MCF 10A (cell line): ENCODE results near the gene TM9SF4. TPM values are rescaled to one million over a fixed set of nuclear protein-coding genes. Genes with fewer than 3 reads are reported as not detected.

Experiments
- BruUV-seq: library from RNA; stranded (reverse); fragments of 400-500 nt; replicated peaks from 2 replicates; lab custom pipeline; 2021; lab: Mats Ljungman, UMichigan
- CTCF ChIA-PET: fragments of 300-600 bp; sonication (Branson Sonifier 250); formaldehyde crosslinking; extraction: SDS; loops from one replicate; lab custom pipeline; 2021; ENCODE audit warnings: antibody characterized with exemption, inconsistent platforms; lab: Yijun Ruan, JAX
- POLR2A ChIA-PET: fragments of 300-600, 350-650 bp; sonication (Branson Sonifier 250); formaldehyde crosslinking; extraction: SDS; loops from one replicate; lab custom pipeline; 2020; ENCODE audit warnings: antibody characterized with exemption, inconsistent platforms; lab: Yijun Ruan, JAX
- DNase-seq: peaks from one replicate; pipeline ENCODE4 v3.0.0-alpha.2; 2018; ENCODE audit not compliant: unreplicated experiment
- H3K27ac Mint-ChIP-seq: one replicate; pipeline ENCODE4 v1.8.0; 2022; ENCODE audit warnings: mild to moderate bottlenecking, low read depth, mixed read lengths; ENCODE audit not compliant: unreplicated experiment
- H3K27me3 Mint-ChIP-seq: one replicate; pipeline ENCODE4 v1.8.0; 2022; ENCODE audit warnings: mixed read lengths; ENCODE audit not compliant: insufficient read depth, unreplicated experiment
- H3K36me3 Mint-ChIP-seq: one replicate; pipeline ENCODE4 v1.8.0; 2022; ENCODE audit warnings: mild to moderate bottlenecking, moderate library complexity, mixed read lengths; ENCODE audit not compliant: insufficient read depth, unreplicated experiment
- H3K4me1 Mint-ChIP-seq: one replicate; pipeline ENCODE4 v1.8.0; 2022; ENCODE audit warnings: mixed read lengths; ENCODE audit not compliant: insufficient read depth, unreplicated experiment
- H3K4me3 Mint-ChIP-seq: one replicate; pipeline ENCODE4 v1.8.0; 2022; ENCODE audit warnings: mild to moderate bottlenecking, moderate library complexity, mixed read lengths; ENCODE audit not compliant: unreplicated experiment
- H3K9me3 Mint-ChIP-seq: one replicate; pipeline ENCODE4 v1.8.0; 2022; ENCODE audit warnings: mixed read lengths; ENCODE audit not compliant: unreplicated experiment
- intact Hi-C: fragments of 100-400 bp; cut with micrococcal nuclease; formaldehyde crosslinking; loops from 2 replicates; pipeline ENCODE4 v1.14.1; 2022
- total RNA-seq: library from RNA; stranded (reverse); gene quantifications from 2 replicates; pipeline ENCODE4 v1.2.3, GENCODE V29; 2022
- TF ChIP-seq, protein P1 (sequence below): fragments of 200-600 bp; IDR thresholded peaks from one replicate; pipeline ENCODE4 v1.8.0; 2022; ENCODE audit warnings: antibody characterized with exemption, mild to moderate bottlenecking; ENCODE audit not compliant: unreplicated experiment

Gene TM9SF4
- total RNA-seq, 1 experiment from 2014 or later: 52.3 TPM

DNA sequence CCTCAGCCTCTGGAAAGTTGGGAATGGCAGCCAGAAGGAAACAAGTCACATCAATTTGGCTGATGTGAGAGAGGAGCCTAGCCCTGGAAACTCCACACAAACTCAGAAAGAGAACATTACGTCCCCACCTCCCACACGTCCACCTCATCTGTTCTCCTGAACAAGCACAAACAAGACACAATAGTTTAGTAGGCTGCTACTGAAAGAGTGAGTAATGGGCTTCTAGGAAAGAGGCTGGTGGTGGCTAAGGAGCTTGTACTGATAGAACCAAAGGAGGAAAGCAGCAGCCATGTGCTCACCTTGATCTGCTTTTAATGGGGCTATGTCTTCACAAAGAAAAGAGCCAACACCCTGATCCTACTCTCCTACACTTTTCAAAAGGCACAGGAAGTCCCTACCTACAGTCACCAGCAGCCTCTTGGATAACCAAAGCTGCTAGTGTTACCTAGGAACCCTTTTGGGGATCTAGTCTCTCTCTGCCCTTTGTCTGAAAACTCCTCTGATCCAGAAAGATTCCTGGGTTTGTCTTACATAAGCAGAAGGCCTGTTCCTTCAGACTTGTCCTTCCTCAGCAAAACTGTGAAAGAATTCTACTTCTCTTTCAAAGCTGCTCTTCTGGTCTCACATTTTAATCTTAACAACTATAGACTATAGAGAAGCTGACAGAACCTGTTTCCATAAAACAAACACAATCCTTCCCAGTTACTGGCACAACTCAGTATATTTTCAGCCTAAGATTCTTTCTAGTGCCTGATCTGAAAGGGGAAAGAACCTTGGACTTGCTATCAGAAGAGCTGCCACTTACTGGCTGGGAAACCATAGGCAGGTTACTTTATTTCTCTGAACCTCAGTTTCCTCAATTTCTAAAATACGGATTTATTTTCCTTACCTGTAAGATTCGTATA, 94.9 kb downstream of the TM9SF4 start:
- TSS peak; percentile 50 for BruUV-seq
- Mint-ChIP-seq H3K27me3 (no peaks in the 10 kb centered on the region), H3K4me1 (peaks cover 60% of the 10 kb centered on the region), H3K27ac (peak overlapping the region; percentile 100), H3K36me3 (peaks cover 42% of the 10 kb centered on the region), H3K4me3 (peak overlapping the region; percentile 100), H3K9me3 (no peaks in the 10 kb centered on the region)
- CTCF ChIA-PET: interaction anchor here (1.0 kb wide), 1 partner anchor 32 kb away, joined by 3 read pairs; no protein-coding TSS in a partner anchor
- intact Hi-C loops: loop anchor here (5.0 kb wide), 3 partner anchors 153 to 382 kb away; partner anchors contain the start of gene ASXL1
- TF ChIP-seq, protein P1, sequence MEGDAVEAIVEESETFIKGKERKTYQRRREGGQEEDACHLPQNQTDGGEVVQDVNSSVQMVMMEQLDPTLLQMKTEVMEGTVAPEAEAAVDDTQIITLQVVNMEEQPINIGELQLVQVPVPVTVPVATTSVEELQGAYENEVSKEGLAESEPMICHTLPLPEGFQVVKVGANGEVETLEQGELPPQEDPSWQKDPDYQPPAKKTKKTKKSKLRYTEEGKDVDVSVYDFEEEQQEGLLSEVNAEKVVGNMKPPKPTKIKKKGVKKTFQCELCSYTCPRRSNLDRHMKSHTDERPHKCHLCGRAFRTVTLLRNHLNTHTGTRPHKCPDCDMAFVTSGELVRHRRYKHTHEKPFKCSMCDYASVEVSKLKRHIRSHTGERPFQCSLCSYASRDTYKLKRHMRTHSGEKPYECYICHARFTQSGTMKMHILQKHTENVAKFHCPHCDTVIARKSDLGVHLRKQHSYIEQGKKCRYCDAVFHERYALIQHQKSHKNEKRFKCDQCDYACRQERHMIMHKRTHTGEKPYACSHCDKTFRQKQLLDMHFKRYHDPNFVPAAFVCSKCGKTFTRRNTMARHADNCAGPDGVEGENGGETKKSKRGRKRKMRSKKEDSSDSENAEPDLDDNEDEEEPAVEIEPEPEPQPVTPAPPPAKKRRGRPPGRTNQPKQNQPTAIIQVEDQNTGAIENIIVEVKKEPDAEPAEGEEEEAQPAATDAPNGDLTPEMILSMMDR: no peak
- DNase-seq: peak; percentile 66
- POLR2A ChIA-PET: interaction anchor here (0.6 to 3.2 kb wide), 16 partner anchors 11 to 448 kb away, joined by 3 to 23 read pairs (median 4); partner anchors contain the start of genes ASXL1 and TM9SF4

GRCh38 chr20:32205110-32205842, 95.8 kb downstream of the TM9SF4 start:
- peak; percentile 46 for DNase-seq
- no peaks in the 10 kb centered on the region for H3K27me3 Mint-ChIP-seq
- H3K27ac Mint-ChIP-seq: peak overlapping the region; percentile 100
- ChIA-PET CTCF (interaction anchor here (0.7 to 1.0 kb wide), 2 partner anchors 95 to 334 kb away, joined by 3 to 4 read pairs; partner anchors contain the start of gene TM9SF4), POLR2A (interaction anchor here (0.7 to 3.2 kb wide), 19 partner anchors 10 to 1907 kb away, joined by 3 to 23 read pairs (median 4); partner anchors contain the start of genes ASXL1, EIF2S2 and TM9SF4)
- BruUV-seq: TSS peak; percentile 25
- H3K9me3 Mint-ChIP-seq: no peaks in the 10 kb centered on the region
- peak overlapping the region; percentile 100 for H3K4me3 Mint-ChIP-seq
- TF ChIP-seq, protein P1: no peak
- peaks cover 67% of the 10 kb centered on the region for H3K4me1 Mint-ChIP-seq
- H3K36me3 Mint-ChIP-seq: peaks cover 34% of the 10 kb centered on the region
- intact Hi-C loops: loop anchor here (5.0 kb wide), 3 partner anchors 152 to 383 kb away; partner anchors contain the start of gene ASXL1

- H3K27ac Mint-ChIP-seq: peak overlapping the region; percentile 100
- no peaks in the 10 kb centered on the region for H3K27me3 Mint-ChIP-seq
- H3K4me1 Mint-ChIP-seq: peaks cover 67% of the 10 kb centered on the region
- TSS peak; percentile 32 for BruUV-seq
- CTCF ChIA-PET: interaction anchor here (0.7 to 1.0 kb wide), 2 partner anchors 96 to 333 kb away, joined by 3 to 4 read pairs; partner anchors contain the start of gene TM9SF4
- intact Hi-C loops: loop anchor here (2.0 to 5.0 kb wide), 5 partner anchors 51 to 384 kb away; partner anchors contain the start of gene ASXL1
- DNase-seq: no peak
- peak overlapping the region; percentile 100 for H3K4me3 Mint-ChIP-seq
- TF ChIP-seq, protein P1: no peak
- POLR2A ChIA-PET: interaction anchor here (0.7 to 3.2 kb wide), 13 partner anchors 9 to 1906 kb away, joined by 3 to 23 read pairs (median 4); partner anchors contain the start of genes ASXL1, EIF2S2 and TM9SF4
- H3K9me3 Mint-ChIP-seq: no peaks in the 10 kb centered on the region
- peaks cover 29% of the 10 kb centered on the region for H3K36me3 Mint-ChIP-seq
These were observed 96.6 kb downstream of the TM9SF4 start for GRCh38 chr20:32205843-32206759.
